ENCODE data around the gene DRD5. TPM values are rescaled to one million over a fixed set of nuclear protein-coding genes. Genes with fewer than 3 reads are reported as not detected.

The DRD5 gene
- total RNA-seq, 1 experiment from 2014 or later: not detected

DNA sequence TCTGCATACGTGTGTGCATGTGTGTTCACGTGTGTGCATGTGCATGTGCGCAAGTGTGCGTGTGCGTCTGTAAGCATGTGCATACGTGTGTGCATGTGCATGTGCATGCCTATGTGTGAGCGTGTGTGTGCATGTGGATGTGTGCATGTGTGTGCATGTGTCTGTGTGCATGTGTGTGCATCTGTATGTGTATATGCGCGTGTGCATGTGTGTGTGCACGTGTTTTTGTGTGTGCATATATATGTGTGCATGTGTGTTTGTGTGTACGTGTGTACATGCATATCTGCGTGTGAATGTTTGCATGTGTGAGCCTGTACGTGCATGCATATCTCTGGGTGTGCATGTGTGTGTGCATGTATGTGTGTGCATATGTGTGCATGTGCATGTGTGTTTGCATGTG, 35.7 kb upstream of the DRD5 start:
- no peak overlapping the region for H3K4me3 Mint-ChIP-seq (ENCODE audit: unreplicated experiment)
- TF ChIP-seq CTCF (IDR thresholded peaks at IDR 0.05; ENCODE audit: unreplicated experiment): no peak
- intact Hi-C loops (cut with micrococcal nuclease): no loop called here
- no peak overlapping the region for H3K27ac Mint-ChIP-seq (ENCODE audit: low read depth, unreplicated experiment)
- H3K36me3 Mint-ChIP-seq (ENCODE audit: insufficient read depth, unreplicated experiment): no peaks in the 10 kb centered on the region
- H3K9me3 Mint-ChIP-seq (ENCODE audit: unreplicated experiment): no peaks in the 10 kb centered on the region
- ChIA-PET POLR2A (no interaction called here), CTCF (no interaction called here)
- BruUV-seq (replicated peaks): no TSS peak
- DNase-seq (ENCODE audit: unreplicated experiment): no peak
- H3K27me3 Mint-ChIP-seq (ENCODE audit: insufficient read depth, unreplicated experiment): peaks cover 10% of the 10 kb centered on the region
- no peaks in the 10 kb centered on the region for H3K4me1 Mint-ChIP-seq (ENCODE audit: insufficient read depth, unreplicated experiment)

- intact Hi-C loops (cut with micrococcal nuclease): no loop called here
Measured at GRCh38 chr4:9758641-9759317, 22.7 kb upstream of the DRD5 start.

DNA sequence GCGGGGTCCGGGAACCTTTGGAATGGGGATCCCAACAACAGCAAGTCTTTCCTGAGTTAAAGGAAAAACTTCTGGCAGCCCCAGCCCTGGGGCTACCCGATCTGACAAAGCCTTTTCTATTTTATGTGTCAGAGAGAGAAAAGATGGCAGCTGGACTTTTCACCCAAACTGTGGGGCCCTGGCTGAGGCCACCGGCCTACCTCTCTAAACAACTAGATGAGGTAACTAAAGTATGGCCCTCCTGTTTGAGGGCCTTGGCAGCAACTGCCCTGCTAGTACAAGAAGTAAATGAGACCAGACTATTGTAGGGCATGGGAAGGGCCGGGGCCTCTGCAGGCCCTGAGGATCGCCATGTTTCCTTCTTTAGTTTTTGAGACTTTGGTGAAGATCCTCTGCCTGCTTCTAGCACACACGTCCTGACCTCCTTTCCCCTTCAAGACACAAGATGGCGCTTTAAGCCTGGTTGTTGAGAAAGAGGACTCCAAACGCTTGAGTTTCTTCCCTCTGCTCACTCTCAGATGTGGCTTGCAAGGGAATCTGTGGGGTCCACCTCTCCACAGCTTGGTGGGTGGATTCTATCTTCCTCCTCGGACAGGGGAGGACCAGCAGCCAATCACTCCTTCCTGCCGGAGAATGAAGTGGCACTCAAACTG, 18.5 kb upstream of the DRD5 start:
- Mint-ChIP-seq H3K9me3 (ENCODE audit: unreplicated experiment) (no peaks in the 10 kb centered on the region), H3K4me1 (ENCODE audit: insufficient read depth, unreplicated experiment) (peaks cover 5% of the 10 kb centered on the region), H3K27ac (ENCODE audit: low read depth, unreplicated experiment) (no peak overlapping the region), H3K27me3 (ENCODE audit: insufficient read depth, unreplicated experiment) (peaks cover 28% of the 10 kb centered on the region), H3K4me3 (ENCODE audit: unreplicated experiment) (no peak overlapping the region), H3K36me3 (ENCODE audit: insufficient read depth, unreplicated experiment) (no peaks in the 10 kb centered on the region)
- peak; percentile 81 for DNase-seq (ENCODE audit: unreplicated experiment)
- ChIA-PET CTCF (interaction anchor here (0.5 to 5.2 kb wide), 24 partner anchors 9 to 785 kb away, joined by 3 to 74 read pairs (median 3); no protein-coding TSS in a partner anchor), POLR2A (interaction anchor here (1.2 kb wide), 1 partner anchor 256 kb away, joined by 3 read pairs; no protein-coding TSS in a partner anchor)
- peak; percentile 74 for TF ChIP-seq CTCF (IDR thresholded peaks at IDR 0.05; ENCODE audit: unreplicated experiment)
- intact Hi-C loops (cut with micrococcal nuclease): loop anchor here (1.0 to 5.0 kb wide), 5 partner anchors 60 to 786 kb away; no protein-coding TSS in a partner anchor
- BruUV-seq (replicated peaks): no TSS peak

More at GRCh38 chr4:9758641-9759317, 22.7 kb upstream of the DRD5 start:
- POLR2A ChIA-PET: no interaction called here
- Mint-ChIP-seq H3K27me3 (ENCODE audit: insufficient read depth, unreplicated experiment) (peaks cover 19% of the 10 kb centered on the region), H3K36me3 (ENCODE audit: insufficient read depth, unreplicated experiment) (no peaks in the 10 kb centered on the region), H3K4me1 (ENCODE audit: insufficient read depth, unreplicated experiment) (peaks cover 5% of the 10 kb centered on the region), H3K27ac (ENCODE audit: low read depth, unreplicated experiment) (no peak overlapping the region), H3K9me3 (ENCODE audit: unreplicated experiment) (no peaks in the 10 kb centered on the region), H3K4me3 (ENCODE audit: unreplicated experiment) (no peak overlapping the region)
- BruUV-seq (replicated peaks): no TSS peak
- no peak for TF ChIP-seq CTCF (IDR thresholded peaks at IDR 0.05; ENCODE audit: unreplicated experiment)
- DNase-seq (ENCODE audit: unreplicated experiment): no peak
- CTCF ChIA-PET: no interaction called here

DNA sequence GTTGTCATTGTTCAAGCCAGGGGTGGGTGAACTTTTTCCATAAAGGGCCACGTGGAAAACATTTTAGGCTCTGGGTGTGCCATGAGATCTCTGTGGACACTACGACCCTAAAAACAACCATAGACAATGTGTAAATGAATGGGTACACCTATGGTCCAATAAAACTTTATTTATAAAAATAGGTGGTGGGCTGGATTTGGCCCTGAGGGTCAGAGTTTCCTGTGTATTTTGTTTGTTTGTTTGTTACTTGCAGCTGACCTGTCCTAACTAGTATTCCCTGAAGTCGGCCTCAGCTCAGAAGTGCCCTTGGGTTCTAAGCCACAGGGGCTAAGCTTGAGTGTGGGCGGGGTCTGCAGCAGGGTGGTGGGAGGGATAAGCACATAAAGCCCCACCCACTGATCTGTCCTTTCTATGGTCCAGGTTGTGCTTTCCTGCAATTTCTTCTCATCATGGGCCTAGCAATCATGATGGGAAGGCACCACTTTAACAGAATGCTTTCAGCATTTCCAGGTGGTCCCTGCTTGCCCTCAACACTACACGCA, 17.2 kb upstream of the DRD5 start:
- no TSS peak for BruUV-seq (replicated peaks)
- Mint-ChIP-seq H3K9me3 (ENCODE audit: unreplicated experiment) (no peaks in the 10 kb centered on the region), H3K27ac (ENCODE audit: low read depth, unreplicated experiment) (no peak overlapping the region), H3K36me3 (ENCODE audit: insufficient read depth, unreplicated experiment) (no peaks in the 10 kb centered on the region), H3K27me3 (ENCODE audit: insufficient read depth, unreplicated experiment) (peaks cover 35% of the 10 kb centered on the region), H3K4me1 (ENCODE audit: insufficient read depth, unreplicated experiment) (peaks cover 1% of the 10 kb centered on the region), H3K4me3 (ENCODE audit: unreplicated experiment) (no peak overlapping the region)
- CTCF ChIA-PET: interaction anchor here (0.6 to 5.2 kb wide), 7 partner anchors 46 to 300 kb away, joined by 3 to 61 read pairs (median 5); no protein-coding TSS in a partner anchor
- DNase-seq (ENCODE audit: unreplicated experiment): no peak
- POLR2A ChIA-PET: no interaction called here
- intact Hi-C loops (cut with micrococcal nuclease): loop anchor here (5.0 kb wide), 1 partner anchor 638 kb away; no protein-coding TSS in a partner anchor
- no peak for TF ChIP-seq CTCF (IDR thresholded peaks at IDR 0.05; ENCODE audit: unreplicated experiment)

Data from MCF 10A (cell line).